ENCODE results near the gene ATP6V0E1. TPM values are rescaled to one million over a fixed set of nuclear protein-coding genes. Genes with fewer than 3 reads are reported as not detected.

ATP6V0E1 gene
- total and polyA plus RNA-seq, 2 donors (not counting 3 experiments of a cell fraction or from before 2014, with no cell fraction given) = 217 to 278 TPM

DNA sequence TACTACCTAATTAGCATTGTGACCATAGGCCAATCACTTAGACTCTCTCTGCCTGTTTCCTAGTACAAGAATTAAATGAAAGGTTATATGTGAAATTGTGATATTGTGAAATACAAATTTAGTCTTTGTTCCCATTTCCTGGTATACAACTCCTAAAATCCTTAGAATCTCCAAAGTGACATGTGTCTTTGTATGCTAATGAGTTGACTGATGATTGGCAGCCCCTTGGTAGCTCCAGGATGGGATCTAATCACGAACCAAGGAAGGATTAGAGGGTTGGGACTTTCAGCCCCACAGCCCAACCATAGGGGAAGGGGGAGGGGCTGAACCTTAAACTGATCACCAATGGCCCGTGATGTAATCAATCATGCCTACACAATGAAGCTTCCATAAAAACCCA, 31.6 kb downstream of the ATP6V0E1 start:
- H3K4me3 ChIP-seq (replicated peaks in 1 of 3; ENCODE audit: insufficient read depth in 1 of 3, low read depth in 1 of 3, low read length in 3 of 3) = no peak overlapping the region
- no peak overlapping the region for H3K9ac ChIP-seq (replicated peaks; ENCODE audit: extremely low read depth, insufficient read depth, low read length)
- H3K36me3 ChIP-seq (ENCODE audit: control insufficient read depth in 2 of 2, extremely low read depth in 1 of 2, insufficient read depth in 2 of 2, low read length in 2 of 2) = peaks cover 0 to under 1% of the 10 kb centered on the region in 2 experiments
- no peak overlapping the region for H3K4me2 ChIP-seq (ENCODE audit: insufficient read depth, low read length)
- intact Hi-C loops (cut with micrococcal nuclease) = no loop called here
- dilution Hi-C loops (cut with MboI; ENCODE audit: extremely low pct_ligation_motif_present, low sequenced_read_pairs) = no loop called here
- no peaks in the 10 kb centered on the region for H3K27me3 ChIP-seq (ENCODE audit: control insufficient read depth in 2 of 2, insufficient read depth in 2 of 2, low read length in 2 of 2)
- FAIRE-seq (no peak), DNase-seq (ENCODE audit: low read depth, low spot score) (no peak)
- CTCF ChIA-PET = no interaction called here
- no TSS peak for BruUV-seq (replicated peaks)
- no peaks in the 10 kb centered on the region for H4K20me1 ChIP-seq (replicated peaks; ENCODE audit: control insufficient read depth, extremely low read depth, insufficient read depth, low read length)
- H2AFZ ChIP-seq (ENCODE audit: low read depth, low read length) = no peak overlapping the region
- TF ChIP-seq EZH2 (IDR thresholded peaks at IDR 0.05; ENCODE audit: borderline replicate concordance, low read depth, low read length, severe bottlenecking) (no peak), POLR2A (IDR thresholded peaks at IDR 0.05; ENCODE audit: low read depth, low read length) (no peak), JUN (IDR thresholded peaks at IDR 0.05; ENCODE audit: borderline replicate concordance, insufficient read depth, insufficient read length, low read depth) (no peak), GATA2 (IDR thresholded peaks at IDR 0.05; ENCODE audit: insufficient read depth, insufficient read length, low read depth, low read length) (no peak), FOS (IDR thresholded peaks at IDR 0.05; ENCODE audit: borderline replicate concordance, insufficient read depth, low read length) (no peak), MYC (IDR thresholded peaks at IDR 0.05; ENCODE audit: low read depth, low read length) (no peak), POLR2AphosphoS5 (IDR thresholded peaks at IDR 0.05; ENCODE audit: insufficient read depth, low read depth, low read length) (no peak)
- TF ChIP-seq, protein P1, sequence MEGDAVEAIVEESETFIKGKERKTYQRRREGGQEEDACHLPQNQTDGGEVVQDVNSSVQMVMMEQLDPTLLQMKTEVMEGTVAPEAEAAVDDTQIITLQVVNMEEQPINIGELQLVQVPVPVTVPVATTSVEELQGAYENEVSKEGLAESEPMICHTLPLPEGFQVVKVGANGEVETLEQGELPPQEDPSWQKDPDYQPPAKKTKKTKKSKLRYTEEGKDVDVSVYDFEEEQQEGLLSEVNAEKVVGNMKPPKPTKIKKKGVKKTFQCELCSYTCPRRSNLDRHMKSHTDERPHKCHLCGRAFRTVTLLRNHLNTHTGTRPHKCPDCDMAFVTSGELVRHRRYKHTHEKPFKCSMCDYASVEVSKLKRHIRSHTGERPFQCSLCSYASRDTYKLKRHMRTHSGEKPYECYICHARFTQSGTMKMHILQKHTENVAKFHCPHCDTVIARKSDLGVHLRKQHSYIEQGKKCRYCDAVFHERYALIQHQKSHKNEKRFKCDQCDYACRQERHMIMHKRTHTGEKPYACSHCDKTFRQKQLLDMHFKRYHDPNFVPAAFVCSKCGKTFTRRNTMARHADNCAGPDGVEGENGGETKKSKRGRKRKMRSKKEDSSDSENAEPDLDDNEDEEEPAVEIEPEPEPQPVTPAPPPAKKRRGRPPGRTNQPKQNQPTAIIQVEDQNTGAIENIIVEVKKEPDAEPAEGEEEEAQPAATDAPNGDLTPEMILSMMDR (IDR thresholded peaks at IDR 0.05; ENCODE audit: extremely low read depth in 1 of 2, insufficient read depth in 1 of 2, low read depth in 1 of 2, low read length in 2 of 2) = no peak
- TF ChIP-seq, protein P2, sequence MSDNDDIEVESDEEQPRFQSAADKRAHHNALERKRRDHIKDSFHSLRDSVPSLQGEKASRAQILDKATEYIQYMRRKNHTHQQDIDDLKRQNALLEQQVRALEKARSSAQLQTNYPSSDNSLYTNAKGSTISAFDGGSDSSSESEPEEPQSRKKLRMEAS (IDR thresholded peaks at IDR 0.05; ENCODE audit: insufficient read depth, insufficient read length) = no peak
- peaks cover 54% of the 10 kb centered on the region for H3K79me2 ChIP-seq (ENCODE audit: control insufficient read depth, insufficient read depth, low read length)
- H3K27ac ChIP-seq (ENCODE audit: insufficient read depth, low read depth, low read length) = no peak overlapping the region
- no peaks in the 10 kb centered on the region for H3K9me3 ChIP-seq (replicated peaks; ENCODE audit: control insufficient read depth, insufficient read depth, low read length)
- H3K9me1 ChIP-seq (replicated peaks; ENCODE audit: control insufficient read depth, extremely low read depth, insufficient read depth, low read length) = no peaks in the 10 kb centered on the region
- POLR2A ChIA-PET = no interaction called here
- H3K4me1 ChIP-seq (ENCODE audit: control insufficient read depth, extremely low read depth, insufficient read depth, low read length) = peaks cover 13% of the 10 kb centered on the region

Measured in endothelial cell of umbilical vein (primary cell).